AG08395 (cell line): ENCODE data around the gene ALDH16A1.
A peak's percentile ranks its signal among the peaks of the same experiment; 100 is the strongest.

Source experiments
- DNase-seq: peaks from one replicate; pipeline ENCODE4 v3.0.0; 2012; ENCODE audit warnings: mixed read lengths, low spot score

The ALDH16A1 gene

GRCh38 chr19:49515767-49516166 lies 62.7 kb downstream of the ALDH16A1 start:
- peak; percentile 0 for DNase-seq

- no peak for DNase-seq
These were observed 65.0 kb downstream of the ALDH16A1 start for GRCh38 chr19:49518033-49518432.
